Gastroesophageal sphincter (tissue), 3 donors: ENCODE measurements around the gene ADGRG7.

Experiments used
- CTCF ChIP-seq, 4 experiments: fragments of 200-600 bp in 2 of 4; fragments of 450-650 bp in 2 of 4; sonication (generic) in 1 of 4; IDR thresholded peaks; one replicate each; pipeline ENCODE4 v1.5.1; 2017 to 2019; ENCODE audit warnings: antibody characterized with exemption in 4 of 4, mild to moderate bottlenecking in 2 of 4, moderate library complexity in 2 of 4
- POLR2AphosphoS5 ChIP-seq: sonication (generic); formaldehyde crosslinking; IDR thresholded peaks from one replicate; pipeline ENCODE4 v1.6.1; 2017; ENCODE audit warnings: antibody characterized with exemption

DNA sequence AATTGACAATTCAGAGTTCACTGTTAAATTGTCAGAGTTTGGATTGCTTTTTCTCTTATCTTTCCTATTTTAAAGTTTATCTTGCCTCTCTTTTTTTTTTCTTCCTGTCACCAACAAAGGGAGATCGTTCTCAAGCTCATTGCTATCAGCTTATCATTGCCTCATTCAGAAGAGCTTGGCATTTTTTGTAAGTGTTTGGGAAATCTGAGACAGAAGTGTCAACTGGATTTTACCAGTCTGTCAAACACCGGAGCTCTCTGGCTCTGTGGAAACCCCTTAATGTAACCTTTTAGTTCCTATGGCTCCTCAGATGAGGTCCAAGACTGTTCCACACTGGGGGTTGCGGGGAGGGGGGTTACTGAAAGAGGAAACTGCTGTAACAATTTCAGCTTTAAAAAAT is 89.3 kb downstream of the ADGRG7 start:
- TF ChIP-seq CTCF (IDR thresholded peaks at IDR 0.05) (no peak), POLR2AphosphoS5 (no peak)
